DND-41 (cell line): ENCODE data around the gene NEB.
"Not testable (repeated sequence)": the region's sequence is repeated elsewhere in the genome, so short reads cannot be mapped to it uniquely, and the experiment has no call there.

Experiments used
- ATAC-seq: fragments of 200-7000 bp; cut with Tn5 transposase; 3 replicates; pipeline ENCODE4 v1.9.1; 2021; ENCODE audit warnings: low read depth; ENCODE audit not compliant: insufficient read depth
- DNase-seq: peaks from one replicate; pipeline ENCODE4 v3.0.0-alpha.2; 2020
- H2AFZ ChIP-seq: 2 replicates; pipeline ENCODE4 v1.6.0; 2012; ENCODE audit warnings: low read depth, low read length
- H3K27ac ChIP-seq: 2 replicates; pipeline ENCODE4 v1.5.1; 2012; ENCODE audit warnings: low read length, inconsistent platforms
- H3K27me3 ChIP-seq: fragments of 200-600 bp; sonication (generic); 2 replicates; pipeline ENCODE4 v1.6.0; 2012; ENCODE audit warnings: low read length, mild to moderate bottlenecking, inconsistent platforms; ENCODE audit not compliant: insufficient read depth, poor library complexity
- H3K36me3 ChIP-seq: 2 replicates; pipeline ENCODE4 v1.5.1; 2012; ENCODE audit warnings: low read length, inconsistent platforms; ENCODE audit not compliant: insufficient read depth
- H3K4me1 ChIP-seq: 2 replicates; pipeline ENCODE4 v1.5.1; 2012; ENCODE audit warnings: mild to moderate bottlenecking, low read length; ENCODE audit not compliant: insufficient read depth
- H3K4me2 ChIP-seq: 2 replicates; pipeline ENCODE4 v1.6.0; 2012; ENCODE audit warnings: mild to moderate bottlenecking, moderate library complexity, low read length, inconsistent platforms; ENCODE audit not compliant: insufficient read depth
- H3K4me3 ChIP-seq, 2 experiments: fragments of 200-600 bp in 1 of 2; shearing (Covaris generic) in 1 of 2; 2 replicates each; pipeline ENCODE4 v1.5.1; 2012 to 2016; ENCODE audit warnings: inconsistent platforms in 2 of 2, low read length in 2 of 2, mild to moderate bottlenecking in 2 of 2, low read depth in 1 of 2, moderate library complexity in 1 of 2
- H3K79me2 ChIP-seq: 2 replicates; pipeline ENCODE4 v1.6.0; 2012; ENCODE audit warnings: low read length, inconsistent platforms; ENCODE audit not compliant: insufficient read depth
- H3K9ac ChIP-seq: 2 replicates; pipeline ENCODE4 v1.6.0; 2012; ENCODE audit warnings: low read depth, mild to moderate bottlenecking, inconsistent platforms, low read length, moderate library complexity
- H3K9me3 ChIP-seq: 2 replicates; pipeline ENCODE4 v1.5.1; 2012; ENCODE audit warnings: low read length, moderate library complexity, mild to moderate bottlenecking, inconsistent platforms; ENCODE audit not compliant: insufficient read depth, severe bottlenecking
- H4K20me1 ChIP-seq: 2 replicates; pipeline ENCODE4 v1.6.0; 2012; ENCODE audit warnings: low read length; ENCODE audit not compliant: insufficient read depth
- CTCF ChIP-seq: IDR thresholded peaks from 2 replicates; pipeline ENCODE4 v1.5.1; 2012; ENCODE audit warnings: borderline replicate concordance, low read length, moderate library complexity, mild to moderate bottlenecking; ENCODE audit not compliant: poor library complexity, severe bottlenecking; ENCODE audit errors: extremely low read depth
- EZH2 ChIP-seq: IDR thresholded peaks from 3 replicates; pipeline ENCODE4 v1.6.1; 2012; ENCODE audit warnings: borderline replicate concordance, low read depth, mild to moderate bottlenecking, moderate library complexity, low read length, inconsistent platforms; ENCODE audit not compliant: severe bottlenecking

Gene NEB

GRCh38 chr2:151754253-151754897, 20.1 kb upstream of the NEB start:
- Histone ChIP-seq H3K27me3 (no peaks in the 10 kb centered on the region), H3K4me2 (no peak overlapping the region), H3K4me1 (no peaks in the 10 kb centered on the region), H3K9me3 (no peaks in the 10 kb centered on the region), H3K79me2 (no peaks in the 10 kb centered on the region), H3K9ac (no peak overlapping the region), H3K36me3 (no peaks in the 10 kb centered on the region), H3K27ac (no peak overlapping the region), H3K4me3 (no peak overlapping the region), H2AFZ (no peak overlapping the region), H4K20me1 (no peaks in the 10 kb centered on the region)
- ATAC-seq (no peak), DNase-seq (no peak)
- no peak for TF ChIP-seq EZH2
- no peak for TF ChIP-seq CTCF

GRCh38 chr2:151753540-151753939, 19.3 kb upstream of the NEB start:
- Histone ChIP-seq H3K4me2 (no peak overlapping the region), H3K4me3 (no peak overlapping the region)
- ATAC-seq, result no peak

GRCh38 chr2:151745261-151745660, 11.0 kb upstream of the NEB start:
- not testable (repeated sequence) for H3K4me2 ChIP-seq, DNase-seq, H3K9me3 ChIP-seq, H3K9ac ChIP-seq, H2AFZ ChIP-seq, H3K4me1 ChIP-seq, H3K27me3 ChIP-seq, ATAC-seq, H3K4me3 ChIP-seq, H3K79me2 ChIP-seq, H3K27ac ChIP-seq, H3K36me3 ChIP-seq, H4K20me1 ChIP-seq

More at GRCh38 chr2:151753540-151753939, 19.3 kb upstream of the NEB start:
- no peaks in the 10 kb centered on the region for H3K27me3 ChIP-seq
- no peaks in the 10 kb centered on the region for H3K9me3 ChIP-seq
- no peak overlapping the region for H2AFZ ChIP-seq
- H3K4me1 ChIP-seq, result no peaks in the 10 kb centered on the region
- H3K9ac ChIP-seq, result no peak overlapping the region
- no peak for DNase-seq
- H4K20me1 ChIP-seq, result no peaks in the 10 kb centered on the region
- no peak overlapping the region for H3K27ac ChIP-seq
- H3K79me2 ChIP-seq, result no peaks in the 10 kb centered on the region
- TF ChIP-seq CTCF (no peak), EZH2 (no peak)
- H3K36me3 ChIP-seq, result no peaks in the 10 kb centered on the region

- Histone ChIP-seq H3K4me3 (no peak overlapping the region), H3K4me2 (no peak overlapping the region), H3K9me3 (no peaks in the 10 kb centered on the region), H3K4me1 (no peaks in the 10 kb centered on the region), H3K36me3 (no peaks in the 10 kb centered on the region), H4K20me1 (no peaks in the 10 kb centered on the region), H3K27ac (no peak overlapping the region), H3K79me2 (no peaks in the 10 kb centered on the region), H3K27me3 (no peaks in the 10 kb centered on the region), H3K9ac (no peak overlapping the region), H2AFZ (no peak overlapping the region)
- DNase-seq (no peak), ATAC-seq (no peak)
- TF ChIP-seq EZH2, result no peak
- TF ChIP-seq CTCF, result no peak
Measured at GRCh38 chr2:151730262-151730975, 3.9 kb downstream of the NEB start.
